ENCODE measurements around the gene TNKS2. TPM values are rescaled to one million over a fixed set of nuclear protein-coding genes. Genes with fewer than 3 reads are reported as not detected.

TNKS2 gene
- total and polyA plus RNA-seq, 2 of the 13 experiments (the other 11 are each of a cell fraction or from before 2014, with no cell fraction given): 15.2 to 19.4 TPM

DNA sequence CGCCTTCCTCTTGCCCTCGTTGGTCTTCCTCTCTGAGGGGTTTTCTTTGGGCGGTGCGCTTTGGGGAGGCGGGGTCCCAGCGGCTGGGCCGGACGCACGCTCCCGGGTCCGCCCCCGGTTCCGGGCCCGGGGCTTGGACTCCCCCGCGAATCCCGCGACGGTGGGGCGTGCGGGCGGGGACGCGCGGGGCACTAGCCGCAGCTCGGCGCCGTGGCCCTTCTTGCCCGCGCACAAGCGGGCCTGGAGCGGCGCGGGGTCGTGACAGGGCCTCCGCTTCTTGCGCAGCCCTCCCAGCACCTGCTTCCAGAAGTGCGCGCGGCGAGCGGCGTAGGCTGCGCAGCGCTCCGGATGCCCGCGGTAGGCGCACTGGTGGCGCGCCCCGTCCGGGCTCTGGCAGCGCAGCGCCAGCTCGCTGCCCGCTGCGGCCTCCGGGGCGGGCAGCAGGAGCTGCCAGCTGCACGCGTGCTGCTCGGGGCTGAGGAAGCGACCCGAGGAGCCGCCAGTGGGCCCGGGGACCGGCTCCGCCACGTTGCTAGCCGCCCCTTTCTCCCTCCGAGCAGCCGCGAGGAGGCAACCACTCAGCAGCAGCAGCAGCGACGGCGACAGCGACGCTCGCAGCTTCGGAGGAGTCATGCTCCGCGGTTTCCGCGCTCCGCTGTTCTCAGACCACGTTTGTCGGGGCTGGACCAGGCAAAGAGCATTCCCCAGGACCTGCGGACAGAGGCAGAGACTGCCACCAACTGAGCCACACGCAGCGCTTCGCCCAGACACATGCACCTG, 110.3 kb downstream of the TNKS2 start (continued):
- TF ChIP-seq PTBP1 (IDR thresholded peaks at IDR 0.05; ENCODE audit: low read depth, low read length, poor library complexity, severe bottlenecking) (no peak), ATRX (CRISPR knock-in tag; IDR thresholded peaks at IDR 0.05; ENCODE audit: borderline replicate concordance) (no peak), HDAC1 (CRISPR knock-in tag; IDR thresholded peaks at IDR 0.05) (peak; percentile 71; the same call in 1 of the 2 replicates), ZSCAN22 (CRISPR knock-in tag; IDR thresholded peaks at IDR 0.05) (no peak), SRY (CRISPR knock-in tag; IDR thresholded peaks at IDR 0.05) (peak; percentile 78; the same call in 1 of the 2 replicates), ZSCAN31 (CRISPR knock-in tag; IDR thresholded peaks at IDR 0.05; ENCODE audit: low read depth) (peak; percentile 99), HMGA1 (CRISPR knock-in tag; conservative IDR thresholded peaks at IDR 0.05) (no peak), ZNF557 (CRISPR knock-in tag; IDR thresholded peaks at IDR 0.05) (peak; percentile 68; the same call in 1 of the 2 replicates), SOX5 (CRISPR knock-in tag; IDR thresholded peaks at IDR 0.05; ENCODE audit: borderline replicate concordance) (peak; percentile 58; the same call in 1 of the 2 replicates), KDM1A (CRISPR knock-in tag; IDR thresholded peaks at IDR 0.05) (peak; percentile 62; the same call in 1 of the 2 replicates), KLF13 (CRISPR knock-in tag; IDR thresholded peaks at IDR 0.05) (no peak), ZNF484 (CRISPR knock-in tag; IDR thresholded peaks at IDR 0.05; ENCODE audit: borderline replicate concordance, low read depth) (no peak), ZNF556 (CRISPR knock-in tag; IDR thresholded peaks at IDR 0.05; ENCODE audit: borderline replicate concordance) (no peak), PRMT3 (CRISPR knock-in tag; IDR thresholded peaks at IDR 0.05; ENCODE audit: borderline replicate concordance, low read depth) (no peak), KLF16 (CRISPR knock-in tag; IDR thresholded peaks at IDR 0.05) (peak in 1 of 2 experiments; percentile 74; a peak in 2 of 4 replicates), XRCC5 (optimal IDR thresholded peaks at IDR 0.05; ENCODE audit: low read length) (peak; percentile 78), ZNF510 (CRISPR knock-in tag; IDR thresholded peaks at IDR 0.05; ENCODE audit: low read depth) (0 out of 2 replicates have a peak, but pooled peaks have one; percentile 45), STAG1 (CRISPR knock-in tag; IDR thresholded peaks at IDR 0.05) (peak; percentile 62), ZNF75D (CRISPR knock-in tag; IDR thresholded peaks at IDR 0.05; ENCODE audit: borderline replicate concordance) (no peak), EEA1 (CRISPR knock-in tag; IDR thresholded peaks at IDR 0.05; ENCODE audit: borderline replicate concordance) (no peak), HNRNPUL1 (IDR thresholded peaks at IDR 0.05; ENCODE audit: low read depth, low read length) (no peak)
- TF ChIP-seq, protein P1, sequence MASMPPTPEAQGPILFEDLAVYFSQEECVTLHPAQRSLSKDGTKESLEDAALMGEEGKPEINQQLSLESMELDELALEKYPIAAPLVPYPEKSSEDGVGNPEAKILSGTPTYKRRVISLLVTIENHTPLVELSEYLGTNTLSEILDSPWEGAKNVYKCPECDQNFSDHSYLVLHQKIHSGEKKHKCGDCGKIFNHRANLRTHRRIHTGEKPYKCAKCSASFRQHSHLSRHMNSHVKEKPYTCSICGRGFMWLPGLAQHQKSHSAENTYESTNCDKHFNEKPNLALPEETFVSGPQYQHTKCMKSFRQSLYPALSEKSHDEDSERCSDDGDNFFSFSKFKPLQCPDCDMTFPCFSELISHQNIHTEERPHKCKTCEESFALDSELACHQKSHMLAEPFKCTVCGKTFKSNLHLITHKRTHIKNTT (CRISPR knock-in tag; IDR thresholded peaks at IDR 0.05): no peak
- TF ChIP-seq, protein P2, sequence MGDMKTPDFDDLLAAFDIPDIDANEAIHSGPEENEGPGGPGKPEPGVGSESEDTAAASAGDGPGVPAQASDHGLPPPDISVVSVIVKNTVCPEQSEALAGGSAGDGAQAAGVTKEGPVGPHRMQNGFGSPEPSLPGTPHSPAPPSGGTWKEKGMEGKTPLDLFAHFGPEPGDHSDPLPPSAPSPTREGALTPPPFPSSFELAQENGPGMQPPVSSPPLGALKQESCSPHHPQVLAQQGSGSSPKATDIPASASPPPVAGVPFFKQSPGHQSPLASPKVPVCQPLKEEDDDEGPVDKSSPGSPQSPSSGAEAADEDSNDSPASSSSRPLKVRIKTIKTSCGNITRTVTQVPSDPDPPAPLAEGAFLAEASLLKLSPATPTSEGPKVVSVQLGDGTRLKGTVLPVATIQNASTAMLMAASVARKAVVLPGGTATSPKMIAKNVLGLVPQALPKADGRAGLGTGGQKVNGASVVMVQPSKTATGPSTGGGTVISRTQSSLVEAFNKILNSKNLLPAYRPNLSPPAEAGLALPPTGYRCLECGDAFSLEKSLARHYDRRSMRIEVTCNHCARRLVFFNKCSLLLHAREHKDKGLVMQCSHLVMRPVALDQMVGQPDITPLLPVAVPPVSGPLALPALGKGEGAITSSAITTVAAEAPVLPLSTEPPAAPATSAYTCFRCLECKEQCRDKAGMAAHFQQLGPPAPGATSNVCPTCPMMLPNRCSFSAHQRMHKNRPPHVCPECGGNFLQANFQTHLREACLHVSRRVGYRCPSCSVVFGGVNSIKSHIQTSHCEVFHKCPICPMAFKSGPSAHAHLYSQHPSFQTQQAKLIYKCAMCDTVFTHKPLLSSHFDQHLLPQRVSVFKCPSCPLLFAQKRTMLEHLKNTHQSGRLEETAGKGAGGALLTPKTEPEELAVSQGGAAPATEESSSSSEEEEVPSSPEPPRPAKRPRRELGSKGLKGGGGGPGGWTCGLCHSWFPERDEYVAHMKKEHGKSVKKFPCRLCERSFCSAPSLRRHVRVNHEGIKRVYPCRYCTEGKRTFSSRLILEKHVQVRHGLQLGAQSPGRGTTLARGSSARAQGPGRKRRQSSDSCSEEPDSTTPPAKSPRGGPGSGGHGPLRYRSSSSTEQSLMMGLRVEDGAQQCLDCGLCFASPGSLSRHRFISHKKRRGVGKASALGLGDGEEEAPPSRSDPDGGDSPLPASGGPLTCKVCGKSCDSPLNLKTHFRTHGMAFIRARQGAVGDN (CRISPR knock-in tag; IDR thresholded peaks at IDR 0.05): peak; percentile 98
